Left ventricle myocardium superior (tissue), 1 donor: ENCODE data around the gene PROM1. TPM values are rescaled to one million over a fixed set of nuclear protein-coding genes. Genes with fewer than 3 reads are reported as not detected.
A peak's percentile ranks its signal among the peaks of the same experiment; 100 is the strongest.

ENCODE experiments used
- ATAC-seq: fragments of 200-7000 bp; cut with Tn5 transposase; one replicate; pipeline ENCODE4 v1.9.1; 2020; ENCODE audit warnings: mild to moderate bottlenecking, moderate library complexity
- DNase-seq: peaks from one replicate; pipeline ENCODE4 v3.0.0-alpha.2; 2020
- intact Hi-C: fragments of 100-400 bp; cut with micrococcal nuclease; formaldehyde crosslinking; loops from one replicate; pipeline ENCODE4 v1.11.0; 2022
- total RNA-seq: library from RNA; stranded (reverse); fragmentation: NEBNext Ultra II Directional; extraction: Animal tissue kit (Norgen Biotek cat#: 25700); gene quantifications from one replicate; pipeline ENCODE4 v1.2.1, GENCODE V29; 2021
- donor health status: DM: no; HTN: yes; CAD: no; lungs with severe emphysema.

Gene PROM1
- total RNA-seq, 1 donor from 2014 or later, result 3.2 TPM

DNA sequence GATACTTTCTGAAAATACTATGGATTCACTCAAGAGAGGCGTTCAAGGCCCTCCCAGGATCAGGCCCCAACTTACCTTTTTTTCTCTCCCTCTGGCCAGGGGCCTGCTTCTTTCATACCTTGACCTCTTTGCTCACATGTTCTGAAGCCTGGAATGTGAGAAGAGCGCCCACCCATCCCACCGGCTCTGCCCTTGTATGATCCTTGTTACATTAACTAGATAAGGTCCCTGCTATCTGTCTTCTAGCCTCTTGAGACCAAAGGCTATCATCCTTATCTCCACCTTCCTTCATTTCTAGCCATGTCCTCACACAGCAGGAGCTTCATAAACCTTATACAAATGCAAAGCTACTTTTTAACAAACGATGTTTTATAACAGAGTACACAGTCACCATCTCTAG, 45.9 kb downstream of the PROM1 start:
- intact Hi-C loops, result no loop called here
- DNase-seq, result no peak
- no peak for ATAC-seq

DNA sequence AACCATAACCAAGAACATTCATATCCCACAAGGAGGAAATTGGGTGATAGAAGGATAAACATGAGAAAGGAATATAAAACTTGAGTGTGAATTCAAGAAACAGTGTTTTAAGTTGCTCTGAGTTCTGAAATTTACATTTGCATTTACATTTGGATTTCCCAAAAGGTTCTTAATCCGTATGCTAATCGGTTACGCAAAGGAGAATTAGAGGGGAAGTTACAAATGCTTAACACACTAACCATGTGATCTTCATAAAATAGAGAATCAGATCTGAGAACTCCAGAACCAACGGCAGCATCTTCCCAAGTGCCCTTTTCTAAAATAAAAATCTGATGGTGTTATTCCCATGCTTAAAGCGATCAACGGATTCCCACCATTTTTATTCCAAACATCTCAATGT, 48.0 kb downstream of the PROM1 start:
- DNase-seq (no peak), ATAC-seq (no peak)
- intact Hi-C loops, result no loop called here

GRCh38 chr4:16034010-16034748, 49.6 kb downstream of the PROM1 start:
- intact Hi-C loops, result no loop called here
- DNase-seq (no peak), ATAC-seq (peak; percentile 74)

DNA sequence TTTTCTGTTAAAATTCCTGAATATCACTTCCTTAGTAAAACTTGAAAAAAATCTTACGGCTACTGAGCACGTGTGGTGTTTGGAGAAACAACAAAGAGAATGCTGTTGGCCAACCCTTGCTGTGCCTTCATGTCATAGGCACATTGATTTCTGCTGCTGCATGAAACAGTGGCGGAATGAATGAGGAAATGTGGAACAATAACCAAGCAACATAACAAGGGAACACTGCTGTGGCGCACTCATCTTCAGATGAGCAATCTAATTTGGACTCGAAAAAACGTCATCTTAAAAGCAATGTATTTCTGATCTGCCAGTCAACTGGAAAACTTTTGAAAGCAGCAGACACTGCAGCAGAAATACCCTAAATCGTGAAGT, 51.4 kb downstream of the PROM1 start:
- ATAC-seq (no peak), DNase-seq (no peak)
- intact Hi-C loops, result no loop called here

DNA sequence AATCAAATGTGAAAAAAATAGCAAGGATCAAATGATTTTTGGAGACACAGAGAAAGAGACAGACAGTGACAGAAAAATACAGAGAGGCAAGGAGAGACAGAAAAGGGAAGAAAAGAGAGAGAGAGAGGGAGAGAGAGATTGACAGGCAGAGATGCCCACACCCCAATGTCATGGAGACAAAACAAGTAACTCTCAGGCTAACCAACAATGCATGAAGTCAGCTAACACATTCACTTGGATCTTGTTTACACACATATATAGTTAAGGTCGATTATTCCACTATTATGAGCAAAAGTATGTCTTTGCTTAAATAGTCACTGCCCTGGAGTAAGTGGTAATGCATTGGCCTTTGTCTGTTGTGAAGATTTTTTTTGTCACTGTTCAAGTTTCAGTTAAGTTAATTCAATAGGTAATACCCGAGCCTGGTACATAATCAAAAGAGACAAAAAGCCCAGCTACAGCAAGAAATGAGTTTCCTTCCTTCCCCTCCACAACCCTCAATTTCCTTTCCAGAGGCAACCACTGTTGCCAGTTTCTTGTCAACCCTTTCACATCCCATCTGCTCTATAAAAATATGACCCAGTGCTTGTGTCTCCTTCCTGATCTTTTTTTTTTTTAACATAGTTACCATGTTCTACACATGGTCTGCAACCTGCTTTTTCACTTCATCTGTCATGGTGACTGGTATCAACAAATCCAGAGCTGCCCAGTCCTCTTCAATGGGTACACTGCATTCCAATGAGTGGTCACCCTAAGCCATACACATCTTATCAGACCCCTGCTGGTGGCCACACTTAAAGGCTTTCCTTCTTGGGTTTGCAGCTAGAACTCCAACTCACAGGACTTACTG, 52.1 kb downstream of the PROM1 start:
- intact Hi-C loops, result no loop called here
- ATAC-seq (no peak), DNase-seq (no peak)

- intact Hi-C loops, result loop anchor here (5.0 kb wide), 1 partner anchor 167 kb away; no protein-coding TSS in a partner anchor
- DNase-seq, result no peak
Measured at GRCh38 chr4:16029886-16030285, 53.9 kb downstream of the PROM1 start.

DNA sequence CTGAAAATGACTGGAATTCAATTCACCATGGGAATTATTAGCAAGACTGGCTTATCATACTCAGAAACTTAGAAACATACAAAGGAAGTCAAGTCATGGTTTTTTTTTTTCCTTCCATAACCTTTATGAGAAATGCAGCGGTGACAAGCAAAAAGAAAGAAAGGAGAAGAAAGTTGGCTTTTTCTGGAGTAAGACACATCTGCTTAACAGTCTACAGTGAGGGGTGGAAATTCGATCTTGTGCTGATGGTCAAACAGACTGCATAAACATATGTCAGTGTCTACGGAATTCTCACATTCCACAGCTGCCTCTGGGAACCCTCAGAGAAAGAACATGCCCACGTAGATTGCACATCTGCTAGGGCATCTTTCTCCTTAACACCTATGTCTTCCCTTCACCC, 54.6 kb downstream of the PROM1 start:
- no peak for DNase-seq
- intact Hi-C loops, result loop anchor here (5.0 kb wide), 1 partner anchor 168 kb away; no protein-coding TSS in a partner anchor
- ATAC-seq, result no peak

More at GRCh38 chr4:16029886-16030285, 53.9 kb downstream of the PROM1 start:
- ATAC-seq, result no peak

DNA sequence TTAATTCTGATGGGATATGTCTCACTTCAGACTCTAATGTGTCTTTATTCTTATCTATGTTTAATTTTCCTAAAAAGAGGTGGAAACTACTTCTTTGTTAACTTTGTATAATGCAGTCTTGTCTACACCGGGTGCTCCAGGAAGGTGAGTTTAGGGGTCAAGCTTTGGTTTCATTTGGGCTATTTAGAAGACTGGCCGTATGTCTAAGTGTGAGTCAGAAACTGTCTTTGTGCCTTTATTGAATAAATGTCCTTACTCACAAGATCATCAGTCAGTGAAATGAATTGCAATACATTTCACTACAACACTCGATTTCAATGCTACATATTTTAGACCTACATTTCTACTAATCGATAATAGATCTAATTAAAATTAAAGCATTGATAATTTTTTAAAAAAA, 56.2 kb downstream of the PROM1 start:
- intact Hi-C loops, result loop anchor here (2.0 to 5.0 kb wide), 2 partner anchors 170 to 237 kb away; no protein-coding TSS in a partner anchor
- DNase-seq (no peak), ATAC-seq (no peak)

GRCh38 chr4:16027114-16027513, 56.7 kb downstream of the PROM1 start:
- intact Hi-C loops, result loop anchor here (2.0 to 5.0 kb wide), 2 partner anchors 170 to 238 kb away; no protein-coding TSS in a partner anchor
- no peak for DNase-seq
- no peak for ATAC-seq

- DNase-seq (no peak), ATAC-seq (peak; percentile 50)
- intact Hi-C loops, result loop anchor here (2.0 to 5.0 kb wide), 2 partner anchors 171 to 239 kb away; no protein-coding TSS in a partner anchor
Measured at GRCh38 chr4:16026160-16026761, 57.6 kb downstream of the PROM1 start.

GRCh38 chr4:16025268-16025667, 58.6 kb downstream of the PROM1 start:
- no peak for ATAC-seq
- DNase-seq, result no peak
- intact Hi-C loops, result loop anchor here (5.0 kb wide), 1 partner anchor 172 kb away; no protein-coding TSS in a partner anchor

- intact Hi-C loops, result no loop called here
- no peak for DNase-seq
- ATAC-seq, result no peak
Measured at GRCh38 chr4:16023776-16024408, 59.9 kb downstream of the PROM1 start.

GRCh38 chr4:16021804-16022560, 61.8 kb downstream of the PROM1 start:
- ATAC-seq (peak; percentile 76), DNase-seq (no peak)
- intact Hi-C loops, result no loop called here

DNA sequence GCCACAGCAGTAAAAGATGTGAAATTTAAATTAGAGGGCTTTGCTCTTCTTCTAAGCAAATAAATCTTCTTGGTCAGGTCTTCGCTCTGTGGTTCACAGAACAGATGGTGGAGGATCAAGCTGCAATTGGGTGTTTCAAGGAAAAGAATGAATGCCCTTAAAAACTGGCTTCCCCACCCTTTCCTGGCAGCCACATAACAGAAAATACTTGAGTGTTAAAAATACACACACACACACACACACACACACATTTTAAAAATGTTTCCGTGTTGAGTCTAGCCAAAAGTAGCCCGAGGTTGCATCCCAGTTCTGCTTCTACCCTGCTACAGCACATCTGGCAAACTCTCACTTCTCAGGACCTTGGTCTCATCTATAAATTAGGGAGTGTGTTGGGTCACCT, 64.2 kb downstream of the PROM1 start:
- DNase-seq (no peak), ATAC-seq (no peak)
- intact Hi-C loops, result no loop called here

DNA sequence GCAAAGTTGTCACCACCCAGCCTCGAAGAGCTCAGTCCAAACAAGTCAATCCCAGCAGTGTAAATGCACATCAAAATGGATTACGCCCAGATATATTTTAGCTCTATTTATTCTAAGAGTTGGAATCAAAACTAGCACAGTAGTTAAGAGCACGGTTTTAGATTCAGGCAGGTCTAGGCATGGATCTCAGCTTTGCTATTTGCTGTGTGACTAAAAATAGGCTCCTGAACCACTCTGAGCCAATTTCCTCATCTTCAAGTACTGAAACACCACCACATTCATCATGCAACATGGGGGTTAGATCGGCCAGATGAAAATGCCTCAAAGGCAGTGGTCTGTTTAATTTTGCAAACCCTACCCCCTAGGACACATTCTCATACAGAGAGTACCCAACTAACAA, 65.0 kb downstream of the PROM1 start:
- intact Hi-C loops, result no loop called here
- ATAC-seq, result no peak
- no peak for DNase-seq

DNA sequence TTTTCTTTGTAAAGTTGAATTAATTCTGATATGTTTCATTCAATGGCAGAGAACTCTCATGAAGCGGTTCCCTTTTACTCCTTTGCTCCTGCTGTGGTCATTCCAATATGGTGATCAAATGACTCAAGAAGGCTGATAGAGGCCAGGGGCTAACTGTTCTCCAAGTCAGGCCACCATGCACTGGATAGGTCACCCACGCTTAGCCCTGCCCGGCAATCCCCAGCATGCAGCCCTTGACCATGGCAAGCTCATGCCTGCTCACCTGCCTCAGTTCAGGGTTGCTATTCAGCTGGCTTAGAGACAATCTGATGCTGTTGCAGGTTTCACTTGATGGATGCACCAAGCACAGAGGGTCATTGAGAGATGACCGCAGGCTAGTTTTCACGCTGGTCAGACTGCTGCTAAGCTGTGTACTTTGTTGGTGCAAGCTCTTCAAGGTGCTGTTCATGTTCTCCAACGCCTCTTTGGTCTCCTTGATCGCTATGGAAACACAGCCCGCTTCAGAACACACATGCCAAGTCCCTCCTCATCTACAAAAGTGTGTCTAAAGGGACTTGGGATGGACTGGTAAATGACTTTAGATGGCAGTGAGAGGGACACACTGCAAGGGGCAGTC, 65.7 kb downstream of the PROM1 start:
- intact Hi-C loops, result no loop called here
- ATAC-seq, result no peak

DNA sequence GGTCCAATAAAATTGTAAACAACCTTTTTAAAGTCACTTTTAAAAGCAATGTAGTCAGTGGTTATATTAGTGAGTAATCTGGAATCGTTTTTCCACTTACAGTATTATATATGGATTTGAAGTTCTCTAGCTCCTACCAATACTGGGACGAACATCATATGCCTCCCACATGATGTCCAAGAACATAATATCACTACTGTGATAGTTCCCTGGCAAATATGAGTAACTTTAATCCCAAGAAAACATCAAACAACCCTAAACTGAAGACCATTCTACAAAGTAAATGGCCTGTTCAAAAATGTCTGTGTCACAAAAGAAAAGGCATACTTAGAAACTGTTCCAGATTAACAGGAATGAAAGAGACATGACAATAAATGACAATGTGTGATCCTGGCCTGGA, 67.3 kb downstream of the PROM1 start:
- no peak for DNase-seq
- ATAC-seq, result no peak
- intact Hi-C loops, result no loop called here

More for the DNA sequence above, 65.7 kb downstream of the PROM1 start:
- DNase-seq, result no peak

GRCh38 chr4:16011173-16011572, 72.7 kb downstream of the PROM1 start:
- intact Hi-C loops, result no loop called here
- ATAC-seq (no peak), DNase-seq (no peak)
